GM19397 (cell line): ENCODE measurements around the gene FADS2.

Experiments used
- ATAC-seq: cut with Tn5 transposase; IDR thresholded peaks from one replicate; pipeline ENCODE4 v1.9.1; 2021; ENCODE audit warnings: mild to moderate bottlenecking, moderate library complexity; ENCODE audit not compliant: unreplicated experiment

FADS2 gene

DNA sequence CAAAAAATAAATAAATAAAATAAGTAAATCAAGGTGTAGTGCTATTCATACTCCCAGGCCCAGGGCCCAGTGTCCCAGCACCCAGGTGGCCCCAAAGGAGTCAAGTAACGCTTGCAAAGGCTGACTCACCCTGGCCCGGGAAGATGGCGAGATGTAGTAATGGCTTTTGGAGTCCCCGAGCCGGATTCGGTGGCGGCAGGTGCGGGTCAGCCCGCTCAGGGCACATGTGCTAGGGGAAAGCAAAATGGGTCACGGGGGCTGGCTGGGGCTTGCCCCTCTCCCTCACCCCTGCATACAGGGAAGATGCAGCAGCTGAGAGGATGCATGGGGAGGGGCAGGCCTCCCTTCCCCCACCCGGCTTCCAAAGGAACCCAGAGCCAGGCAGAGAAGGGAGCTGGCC lies 74.2 kb downstream of the FADS2 start:
- ATAC-seq = no peak

DNA sequence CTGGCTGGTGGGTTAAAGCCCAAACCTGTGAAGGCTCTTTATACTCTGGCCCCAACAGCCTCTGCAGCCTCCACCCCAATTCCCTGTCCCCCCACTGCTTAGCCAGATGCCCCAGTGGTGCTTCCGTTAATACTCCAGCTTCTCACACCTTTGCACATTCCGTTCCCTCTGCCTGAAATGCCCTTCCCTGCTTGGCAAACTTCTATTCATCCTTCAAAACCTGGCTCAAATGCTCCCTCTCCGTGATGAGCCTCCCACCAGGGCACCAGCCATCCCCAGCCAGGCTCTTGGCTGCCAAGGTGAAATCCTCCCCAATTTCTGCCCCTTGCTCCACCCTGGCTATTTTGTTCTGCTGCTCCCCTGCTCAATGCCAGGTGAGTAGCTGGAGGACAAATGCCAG lies 75.7 kb downstream of the FADS2 start:
- no peak for ATAC-seq

DNA sequence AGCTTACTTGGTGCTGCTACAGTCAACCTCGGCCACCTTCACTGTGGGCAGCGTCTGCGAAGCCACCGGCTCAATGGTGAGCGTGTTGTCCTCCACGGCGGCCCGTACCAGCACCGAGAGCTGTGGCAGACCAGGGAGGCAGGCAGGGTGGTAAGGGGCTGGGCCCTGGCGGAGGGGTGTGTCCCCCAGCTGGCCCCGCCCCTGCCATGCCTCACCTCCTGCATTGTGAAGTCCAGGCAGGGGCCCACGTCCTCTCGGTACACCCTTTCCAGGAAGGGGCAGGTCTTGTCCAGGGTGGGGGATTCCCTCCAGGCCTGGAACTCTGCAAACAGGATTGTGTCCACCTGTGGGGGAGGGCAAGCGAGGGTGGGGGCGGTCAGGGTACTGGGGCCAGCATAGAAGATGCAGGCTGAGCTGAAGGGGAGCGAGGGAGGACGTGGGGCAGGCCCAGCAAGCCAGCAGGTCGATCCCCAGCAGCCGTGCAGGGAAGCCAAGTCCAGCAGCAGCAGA lies 76.5 kb downstream of the FADS2 start:
- ATAC-seq = no peak

DNA sequence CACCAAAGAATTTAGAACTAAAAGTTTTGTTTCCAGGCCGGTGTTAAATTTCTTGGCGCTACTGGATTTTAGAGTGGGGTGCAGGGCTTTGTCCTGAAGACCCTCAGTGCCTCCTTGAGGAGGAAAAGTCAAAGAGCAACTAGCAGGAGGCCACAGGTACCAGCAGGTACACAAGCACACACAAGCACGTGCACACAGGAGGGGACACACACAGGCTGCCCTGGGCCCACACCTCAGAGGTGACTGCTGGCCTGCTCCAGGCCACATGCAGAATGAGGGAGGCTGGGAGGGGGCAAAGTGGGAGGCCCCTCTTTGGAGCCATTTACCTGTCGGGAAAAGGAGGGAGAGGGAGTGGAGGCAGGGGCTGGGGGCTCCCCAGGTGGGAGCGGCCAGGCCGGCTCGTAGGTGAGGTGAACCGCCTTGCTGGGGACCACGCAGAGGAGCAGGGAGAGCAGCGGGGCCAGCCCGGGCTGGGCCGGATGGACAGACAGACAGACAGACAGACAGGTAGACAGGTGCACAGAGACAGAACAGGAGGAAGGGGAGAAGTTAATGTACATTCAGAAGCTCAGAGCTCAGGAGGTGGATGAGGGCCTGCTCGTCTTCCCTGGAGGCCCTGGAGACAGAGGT lies 77.1 kb downstream of the FADS2 start:
- ATAC-seq = no peak

DNA sequence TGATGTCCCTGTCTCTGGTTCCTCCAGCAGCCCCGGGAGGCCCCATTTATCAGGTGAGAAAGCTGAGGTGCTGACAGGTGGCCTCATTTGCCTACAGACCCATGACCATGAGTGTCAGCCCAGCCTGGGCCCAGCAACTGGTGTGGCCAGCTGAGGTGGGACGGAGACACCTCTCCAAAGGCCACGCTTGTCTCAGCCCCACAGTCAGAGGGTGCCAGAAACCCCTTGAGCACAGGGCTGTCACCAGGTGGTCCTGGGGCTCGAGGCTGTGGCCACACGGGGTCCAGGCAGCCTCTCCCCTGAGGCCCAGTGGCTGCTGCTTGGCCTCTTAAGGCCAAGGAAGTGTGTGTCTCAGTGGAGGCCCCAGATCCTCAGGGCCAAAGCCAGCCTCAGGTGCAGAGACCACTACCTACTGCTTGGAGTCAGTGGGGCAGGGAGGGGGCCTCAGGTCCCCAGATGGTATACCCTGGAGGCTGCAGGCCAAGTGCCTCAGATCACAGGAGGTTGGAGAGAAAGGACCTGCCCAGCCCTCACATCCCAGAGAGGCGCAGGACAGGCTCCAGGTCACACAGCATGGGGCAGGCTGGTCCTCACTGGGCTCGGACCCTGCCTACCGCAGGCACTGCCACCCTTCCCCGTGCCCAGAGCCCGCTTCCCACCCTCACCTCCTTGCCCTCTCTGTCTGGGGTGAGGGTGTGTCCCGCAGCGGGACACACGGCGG lies 77.9 kb downstream of the FADS2 start:
- ATAC-seq = no peak

DNA sequence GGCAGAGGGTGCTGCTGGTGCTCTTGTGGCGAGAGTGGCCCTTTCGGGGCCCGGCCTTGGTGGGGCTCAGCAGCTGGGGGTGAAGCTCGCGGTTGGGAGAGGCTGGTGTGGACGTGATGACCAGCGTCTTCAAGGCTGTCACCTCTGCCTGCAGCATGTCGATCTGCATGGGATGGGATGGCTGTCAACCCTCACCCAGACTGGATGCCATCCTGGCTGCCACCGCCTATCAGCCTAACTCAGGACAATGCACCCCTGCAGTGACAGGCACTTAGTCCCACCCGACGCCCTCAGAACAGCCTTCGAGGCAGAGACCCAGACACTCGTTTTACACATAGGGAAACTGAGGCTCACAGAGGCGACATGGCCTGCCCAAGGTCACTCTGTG lies 78.4 kb downstream of the FADS2 start:
- ATAC-seq = no peak

DNA sequence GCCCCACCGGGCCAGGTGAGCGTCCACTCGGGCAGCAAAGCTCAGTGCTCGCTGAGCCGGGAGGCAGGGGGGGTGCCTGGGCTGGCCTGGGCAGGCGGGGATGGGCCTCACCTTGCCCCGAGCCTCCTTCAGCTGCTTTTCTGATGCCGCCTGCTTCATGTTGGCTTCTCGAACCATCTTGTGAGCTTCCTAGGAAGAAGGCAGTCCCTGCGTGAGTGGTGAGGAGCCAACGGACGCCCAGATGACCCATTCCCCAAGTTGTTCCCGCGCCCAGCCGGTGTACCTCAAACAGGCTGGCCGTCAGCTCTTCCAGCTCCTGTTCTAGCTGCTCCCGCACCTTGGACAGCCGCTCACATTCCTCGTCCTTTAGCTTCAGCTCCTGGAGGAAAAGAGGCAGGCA lies 79.2 kb downstream of the FADS2 start:
- no peak for ATAC-seq

DNA sequence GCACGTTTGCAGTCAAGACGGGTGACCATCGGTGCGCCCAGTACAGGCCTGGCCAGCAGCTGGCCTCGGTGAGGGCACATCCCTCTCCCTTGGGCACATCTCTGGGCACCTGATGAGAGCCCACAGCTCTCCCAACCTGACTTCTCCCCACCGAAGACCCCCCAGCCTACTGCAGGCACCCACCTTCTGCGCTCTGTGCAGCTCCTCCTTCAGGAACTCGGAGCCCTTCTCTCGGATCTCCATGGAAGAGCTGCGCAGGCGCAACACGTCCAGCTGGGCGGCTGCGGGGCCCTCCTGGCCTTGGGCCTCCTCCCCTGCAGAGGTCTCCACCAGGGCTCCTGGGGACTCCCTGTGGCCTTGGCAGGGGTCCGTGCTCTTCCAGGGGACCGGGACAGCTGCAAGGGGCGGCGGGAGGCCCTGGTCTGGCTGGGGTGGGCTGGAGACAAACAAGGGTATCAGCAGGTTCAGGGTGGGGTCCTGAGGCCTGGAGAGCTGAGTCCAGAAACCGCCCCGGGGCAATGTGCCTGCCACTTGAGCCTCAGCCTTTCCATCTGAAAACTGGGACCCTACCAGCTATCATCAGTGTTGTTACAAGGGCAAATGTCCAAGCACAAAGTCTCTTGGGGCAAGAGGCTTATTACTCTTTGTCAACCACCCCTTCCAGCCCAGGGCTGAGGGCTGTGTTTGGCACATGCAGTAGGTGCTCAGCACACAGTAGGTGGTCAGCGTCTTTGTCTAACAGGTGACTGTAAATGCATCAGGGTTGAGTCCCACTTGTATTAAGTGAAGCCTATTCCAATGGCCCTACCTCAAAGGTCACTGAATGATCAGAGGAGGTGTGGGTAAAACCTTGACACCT lies 80.0 kb downstream of the FADS2 start:
- no peak for ATAC-seq

DNA sequence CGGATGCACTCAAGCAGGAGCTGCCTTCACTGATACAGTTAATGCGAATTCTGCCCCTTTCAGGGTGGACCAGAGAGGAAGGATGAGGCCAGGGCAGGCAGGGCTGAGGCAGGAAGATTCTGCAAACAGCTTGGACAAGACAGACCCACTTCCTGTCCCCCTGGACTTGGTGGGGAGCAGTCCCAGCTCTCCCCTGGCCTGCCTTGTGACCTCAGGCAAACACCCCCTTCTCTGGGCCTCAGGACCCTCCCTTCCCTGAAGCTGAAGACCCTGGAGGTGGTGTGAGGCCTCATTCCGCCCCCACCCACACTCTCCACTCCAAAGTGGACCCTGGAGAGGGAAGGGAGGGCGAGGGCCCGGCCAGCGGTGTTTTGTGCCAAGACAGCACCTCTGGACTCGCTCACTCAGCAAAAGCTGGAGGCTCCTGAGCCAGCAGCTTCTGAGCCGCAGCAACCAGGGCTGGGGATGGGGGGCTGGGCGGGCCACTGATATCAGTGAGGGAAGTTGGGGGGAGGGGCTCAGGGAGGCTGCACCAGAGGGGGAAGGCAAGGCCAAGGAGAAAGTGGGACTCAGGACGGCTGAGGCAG lies 80.7 kb downstream of the FADS2 start:
- no peak for ATAC-seq

DNA sequence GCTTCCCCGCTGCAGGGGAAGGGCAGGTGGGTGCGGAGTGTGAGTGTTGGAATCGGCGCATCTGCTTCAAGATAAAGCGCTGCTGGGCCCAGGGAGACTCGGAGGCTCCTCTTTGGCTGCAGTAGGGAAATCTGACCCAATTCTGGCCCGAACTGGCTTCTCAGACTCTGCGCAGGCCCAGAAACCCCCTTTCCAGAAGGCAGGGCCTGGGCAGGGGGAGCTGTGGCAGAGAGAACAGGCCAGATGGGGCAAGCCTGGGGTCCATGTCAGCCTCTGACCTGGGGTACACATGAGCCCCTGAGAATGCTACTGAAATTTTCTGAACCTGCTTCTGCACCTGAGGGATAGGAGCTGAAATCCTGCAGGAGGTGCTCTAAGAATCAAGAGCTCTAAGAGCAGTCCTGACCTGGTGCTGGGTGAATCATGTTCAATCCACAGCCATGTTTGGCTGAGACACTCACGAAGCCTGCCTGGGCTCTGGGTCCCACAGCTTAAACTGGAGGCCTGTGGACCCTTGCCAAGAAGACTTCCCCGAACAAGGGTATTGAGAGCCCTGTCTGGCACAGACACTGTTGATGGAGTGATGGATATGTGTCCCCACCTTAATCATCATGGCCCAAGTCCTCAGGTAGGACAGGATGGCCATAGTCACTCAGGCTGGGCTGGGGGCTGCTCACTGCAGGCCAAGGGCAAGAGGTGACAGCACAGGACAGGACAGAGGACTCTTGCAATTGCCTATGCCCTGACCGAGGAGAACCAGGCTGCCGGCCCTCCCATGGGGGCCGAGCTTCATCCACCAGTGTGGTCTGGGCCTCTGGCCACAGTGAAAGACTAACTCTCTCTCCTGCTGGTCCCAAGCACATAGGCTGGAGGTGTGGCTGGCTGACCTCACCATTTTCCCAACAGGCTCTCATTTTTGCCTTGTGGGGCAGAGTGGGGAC lies 82.4 kb downstream of the FADS2 start:
- ATAC-seq = no peak

DNA sequence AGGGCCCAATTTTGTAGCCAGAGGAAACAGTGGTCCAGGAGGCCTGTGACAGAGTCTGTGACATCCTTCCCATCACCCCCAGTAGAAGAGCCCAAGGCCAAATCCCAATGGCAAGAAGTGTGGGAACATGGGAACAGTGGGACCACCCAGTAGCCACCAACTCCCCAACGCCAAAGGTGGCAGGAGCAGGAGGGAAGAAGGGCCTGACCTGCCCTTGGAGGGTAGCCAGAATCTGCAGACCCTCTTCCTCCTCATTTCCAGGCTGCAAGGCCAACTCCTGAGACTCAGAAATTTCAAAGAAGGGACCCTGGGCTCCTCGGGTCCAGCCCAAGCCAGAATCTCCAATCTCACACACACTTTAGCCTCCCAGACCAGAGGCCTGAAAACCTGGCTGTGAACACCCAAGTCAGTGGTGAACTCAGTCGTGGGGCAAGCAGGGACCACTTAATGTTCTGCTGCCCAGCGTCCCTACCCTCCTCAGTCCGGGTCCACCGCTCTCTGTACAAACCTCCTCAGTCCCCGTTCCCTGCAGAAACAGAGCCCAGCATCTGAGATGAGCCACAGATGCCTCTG lies 83.1 kb downstream of the FADS2 start:
- no peak for ATAC-seq

DNA sequence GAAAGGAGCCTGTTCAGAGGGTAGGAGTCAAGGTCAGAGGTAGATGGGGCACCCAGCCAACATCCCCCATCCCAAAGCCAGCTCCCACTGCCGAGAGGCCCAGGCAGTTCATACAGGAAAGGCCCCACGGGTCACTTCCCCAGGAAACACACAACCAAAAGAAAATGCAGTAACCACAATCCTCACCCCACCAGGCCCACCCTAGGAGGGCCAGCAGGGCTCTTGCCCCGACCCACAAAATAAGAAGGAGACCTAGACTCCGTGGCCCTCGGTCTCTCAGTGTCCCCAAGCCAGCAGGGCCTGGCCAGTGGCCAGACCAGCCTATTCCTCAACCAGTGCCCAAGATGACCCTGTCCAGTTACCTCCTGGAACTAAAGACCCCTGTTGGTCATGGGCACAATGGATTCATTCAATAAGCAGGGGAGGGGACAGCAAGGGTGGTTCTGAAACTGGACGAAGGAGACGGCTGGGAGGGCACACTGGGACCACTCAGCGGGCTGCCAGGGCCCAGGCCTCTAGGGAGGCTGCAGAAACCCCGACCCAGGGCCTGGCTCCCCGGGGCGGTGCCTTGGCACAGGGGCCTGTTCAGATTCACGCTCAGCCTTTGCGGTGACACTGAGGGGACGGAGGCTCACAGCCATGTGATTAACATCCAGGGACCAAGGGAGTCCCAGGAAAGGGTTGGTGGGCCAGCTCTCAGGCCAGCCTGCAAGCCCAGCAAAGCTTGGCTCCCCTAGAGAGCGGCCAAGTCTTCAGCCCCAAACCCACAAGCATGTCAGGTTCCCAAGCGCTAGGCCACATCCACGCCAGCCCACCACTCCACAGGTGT lies 83.8 kb downstream of the FADS2 start:
- ATAC-seq = no peak

DNA sequence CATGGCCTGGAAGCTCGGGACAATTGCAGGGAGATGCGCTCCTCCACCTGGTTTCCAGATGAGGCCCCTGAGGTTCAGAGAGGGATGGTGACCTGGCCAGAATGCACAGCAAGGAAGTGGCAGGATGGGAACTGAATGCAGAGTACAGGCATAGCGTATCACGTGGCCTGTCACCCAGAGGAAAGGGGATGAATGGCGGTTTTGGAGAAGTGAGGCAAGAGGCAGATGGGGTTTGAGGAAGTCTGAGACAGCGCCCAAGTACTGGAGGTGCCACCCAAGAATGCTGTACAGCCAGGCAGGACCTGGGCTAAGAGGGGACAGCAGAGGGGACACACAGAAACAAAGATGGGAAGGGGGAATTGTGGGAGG lies 84.4 kb downstream of the FADS2 start:
- no peak for ATAC-seq

DNA sequence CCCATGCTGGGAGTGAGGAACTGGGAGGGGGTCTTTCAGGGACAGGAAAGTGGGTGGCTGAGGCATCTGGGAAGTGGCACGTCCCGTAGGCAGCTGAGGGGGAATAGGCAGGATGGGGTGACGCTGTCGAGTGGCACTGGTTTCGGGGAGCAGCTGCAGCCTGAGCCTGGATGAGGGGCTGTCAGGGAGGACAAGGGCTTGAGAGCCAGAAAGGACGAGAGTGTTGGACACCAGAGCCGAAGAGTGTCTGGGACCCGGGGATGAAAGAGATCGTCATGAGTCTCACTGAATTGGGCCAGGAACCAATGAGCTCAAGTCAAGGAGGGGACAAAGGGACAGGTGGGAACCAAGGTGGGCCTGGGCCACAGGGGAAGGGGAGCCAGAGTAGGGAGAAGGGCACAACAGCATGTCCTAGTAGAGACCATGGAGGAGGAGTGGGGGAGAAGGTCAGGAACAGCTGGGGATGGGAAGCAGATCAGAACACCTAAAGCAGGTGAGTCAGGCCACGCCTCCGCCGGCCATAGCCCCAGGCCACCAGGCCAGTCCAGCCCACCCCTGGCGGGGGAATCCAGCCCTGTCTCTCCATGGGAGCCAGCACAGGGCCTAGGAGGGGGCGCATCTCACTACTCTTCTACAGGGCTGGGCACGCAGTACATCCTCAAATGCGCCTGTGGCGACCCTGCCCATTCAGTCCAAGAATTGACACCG lies 85.0 kb downstream of the FADS2 start:
- ATAC-seq = no peak

DNA sequence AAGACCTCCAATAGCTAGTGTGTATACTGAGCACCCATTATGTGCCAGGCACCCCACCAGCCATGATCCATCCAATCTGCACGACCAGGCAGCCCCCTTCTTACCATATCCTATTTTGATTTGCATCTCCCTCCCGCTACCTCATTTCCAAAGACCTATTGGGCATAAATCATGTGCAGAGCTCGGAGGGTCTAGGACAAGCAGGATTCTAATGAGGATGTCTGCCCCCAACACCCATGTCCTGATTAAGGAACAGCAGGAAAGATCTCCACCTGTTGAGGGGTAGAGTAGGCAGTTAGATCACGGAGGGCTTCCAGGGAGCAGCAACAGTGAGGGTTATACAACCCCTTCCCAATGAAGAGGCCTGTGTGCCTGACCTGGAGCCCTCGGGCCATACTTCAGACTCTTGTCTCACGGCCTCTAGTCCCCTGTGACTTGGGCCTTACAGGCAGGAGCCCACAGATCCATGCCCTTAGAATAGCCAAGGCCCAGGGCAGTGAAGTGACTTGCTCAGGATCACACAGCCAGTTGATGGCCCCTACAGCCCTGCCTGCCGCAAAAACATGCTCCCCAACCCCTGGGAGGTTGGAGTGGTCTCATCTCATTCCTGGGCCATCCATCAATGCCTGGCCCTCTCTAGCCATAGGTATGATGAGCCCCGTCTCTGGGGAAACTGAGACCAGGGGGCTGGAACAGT lies 85.7 kb downstream of the FADS2 start:
- ATAC-seq = no peak

DNA sequence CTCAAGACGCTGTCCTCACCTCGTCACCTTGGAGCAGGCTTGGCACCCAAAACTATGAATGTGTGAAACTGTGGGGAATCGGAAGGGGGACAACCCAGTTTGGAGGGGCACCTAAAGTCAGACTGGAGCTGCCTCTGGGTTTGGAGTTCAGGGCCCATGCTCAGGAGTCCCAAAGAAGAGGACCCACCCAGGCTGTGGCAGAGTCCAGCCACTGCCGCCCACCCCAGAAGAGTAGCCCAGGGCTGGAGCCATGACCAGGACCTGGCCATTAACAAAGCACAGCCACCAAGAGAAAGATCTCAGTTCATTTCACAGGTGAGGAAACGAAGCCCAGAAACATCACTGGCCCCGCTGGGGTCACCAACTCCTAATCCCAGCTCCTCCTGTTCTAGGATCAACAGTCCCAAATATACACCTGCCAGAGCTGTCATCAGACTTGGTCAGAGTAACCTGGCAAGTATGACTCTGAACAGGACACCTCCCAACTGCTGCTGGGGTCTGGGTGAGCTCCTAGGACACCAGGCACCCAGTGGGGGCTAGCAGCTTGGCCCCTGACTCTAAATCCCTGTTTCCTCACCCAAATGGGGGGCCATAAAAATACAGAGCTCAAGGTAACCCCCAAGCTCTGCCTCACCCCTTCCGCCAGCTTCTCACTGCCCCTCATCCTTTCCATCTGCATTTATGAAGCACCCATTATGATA lies 86.5 kb downstream of the FADS2 start:
- no peak for ATAC-seq

DNA sequence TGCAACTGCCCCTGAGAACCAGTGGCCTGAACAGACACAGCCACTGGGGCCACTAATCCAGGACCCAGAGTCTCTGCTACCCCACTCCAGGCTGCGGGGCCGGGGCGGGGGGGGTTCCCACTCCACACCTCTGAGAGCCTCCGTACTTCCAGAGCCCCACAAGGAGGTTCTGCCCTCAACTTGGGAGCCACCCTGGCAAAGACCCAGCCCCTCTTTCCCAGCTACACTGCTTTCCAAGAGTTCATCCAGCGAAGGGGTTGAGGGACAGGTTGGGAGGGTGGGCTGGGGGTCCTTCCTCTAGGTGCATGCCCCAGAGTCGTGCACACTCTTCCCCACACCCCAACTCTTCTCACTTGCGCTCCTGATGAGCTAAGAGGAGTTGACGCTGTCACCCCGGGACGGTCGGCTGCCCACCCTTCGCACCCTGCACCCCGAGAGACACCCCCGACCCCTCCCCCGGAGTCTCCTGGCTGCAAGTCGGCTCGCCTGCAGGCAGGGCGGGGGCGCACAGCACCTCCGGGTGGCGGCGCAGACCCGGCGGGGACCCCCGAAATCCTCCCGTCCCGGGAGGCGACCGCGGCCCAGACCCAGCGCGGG lies 88.7 kb downstream of the FADS2 start:
- ATAC-seq = no peak
